IPS DF 6.9 (cell line): ENCODE data around the gene PTF1A.

Source experiments
- DNase-seq: peaks from one replicate; pipeline ENCODE4 v3.0.0-alpha.2; 2013; ENCODE audit warnings: low read depth, low spot score
- H3K27ac ChIP-seq: one replicate; pipeline ENCODE4 v1.5.1; 2013; ENCODE audit warnings: low read length, control low read depth
- H3K27me3 ChIP-seq: 2 replicates; pipeline ENCODE4 v1.6.1; 2013; ENCODE audit warnings: mild to moderate bottlenecking, low read length; ENCODE audit not compliant: control insufficient read depth, insufficient read depth
- H3K36me3 ChIP-seq: 2 replicates; pipeline ENCODE4 v1.6.1; 2013; ENCODE audit warnings: low read length; ENCODE audit not compliant: control insufficient read depth, insufficient read depth
- H3K4me1 ChIP-seq: 2 replicates; pipeline ENCODE4 v1.6.1; 2013; ENCODE audit warnings: low read length; ENCODE audit not compliant: control insufficient read depth, insufficient read depth
- H3K4me3 ChIP-seq: 2 replicates; pipeline ENCODE4 v1.5.1; 2013; ENCODE audit warnings: mild to moderate bottlenecking, low read length
- H3K9me3 ChIP-seq: 2 replicates; pipeline ENCODE4 v1.6.1; 2013; ENCODE audit warnings: low read length, inconsistent platforms; ENCODE audit not compliant: control insufficient read depth, insufficient read depth
- WGBS: extraction: QIAGEN DNeasy Blood & Tissue Kit; methylation state at CpG from one replicate; pipeline ENCODE4 v1.1.7; 2013; ENCODE audit warnings: mixed read lengths, missing lambda C conversion rate; ENCODE audit not compliant: insufficient read length, insufficient coverage; 5-methylcytosine and 5-hydroxymethylcytosine counted together

The PTF1A gene

GRCh38 chr10:23187155-23187554 is 5.0 kb upstream of the PTF1A start:
- WGBS, result no CpG with 5 or more reads among the region's 1 CpG
- no peaks in the 10 kb centered on the region for H3K36me3 ChIP-seq
- H3K27me3 ChIP-seq, result peaks cover 56% of the 10 kb centered on the region
- H3K4me3 ChIP-seq, result no peak overlapping the region
- no peak for DNase-seq
- no peaks in the 10 kb centered on the region for H3K9me3 ChIP-seq
- H3K27ac ChIP-seq, result no peak overlapping the region
- 0 out of 2 replicates have a peak, but pooled peaks cover 5% of the 10 kb centered on the region for H3K4me1 ChIP-seq

- Histone ChIP-seq H3K27me3 (peaks cover 62% of the 10 kb centered on the region), H3K9me3 (no peaks in the 10 kb centered on the region), H3K36me3 (no peaks in the 10 kb centered on the region), H3K4me3 (no peak overlapping the region), H3K4me1 (peaks cover 5% of the 10 kb centered on the region; the same call in 1 of the 2 replicates), H3K27ac (no peak overlapping the region)
- no CpG with 5 or more reads among the region's 5 CpGs for WGBS
- DNase-seq, result no peak
Measured at GRCh38 chr10:23189024-23189423, 3.1 kb upstream of the PTF1A start.

GRCh38 chr10:23190872-23191763 is 994 bp upstream of the PTF1A start:
- peaks cover 7% of the 10 kb centered on the region; the same call in 1 of the 2 replicates for H3K4me1 ChIP-seq
- no peak overlapping the region for H3K27ac ChIP-seq
- no peak overlapping the region; the same call in 1 of the 2 replicates for H3K4me3 ChIP-seq
- no peaks in the 10 kb centered on the region for H3K9me3 ChIP-seq
- peaks cover 81% of the 10 kb centered on the region for H3K27me3 ChIP-seq
- no peaks in the 10 kb centered on the region for H3K36me3 ChIP-seq
- WGBS, result no CpG with 5 or more reads among the region's 36 CpGs
- no peak for DNase-seq

GRCh38 chr10:23192712-23193434 is 761 bp downstream of the PTF1A start:
- peak overlapping the region; percentile 13; the same call in 1 of the 2 replicates for H3K4me3 ChIP-seq
- no CpG with 5 or more reads among the region's 100 CpGs for WGBS
- peaks cover 88% of the 10 kb centered on the region for H3K27me3 ChIP-seq
- H3K36me3 ChIP-seq, result no peaks in the 10 kb centered on the region
- peaks cover 5% of the 10 kb centered on the region; the same call in 1 of the 2 replicates for H3K4me1 ChIP-seq
- no peaks in the 10 kb centered on the region for H3K9me3 ChIP-seq
- DNase-seq, result no peak
- no peak overlapping the region for H3K27ac ChIP-seq

- Histone ChIP-seq H3K27me3 (peaks cover 88% of the 10 kb centered on the region), H3K4me1 (peaks cover 5% of the 10 kb centered on the region; the same call in 1 of the 2 replicates), H3K4me3 (no peak overlapping the region), H3K36me3 (no peaks in the 10 kb centered on the region), H3K27ac (no peak overlapping the region), H3K9me3 (no peaks in the 10 kb centered on the region)
- DNase-seq, result no peak
- WGBS, result no CpG with 5 or more reads among the region's 19 CpGs
Measured at GRCh38 chr10:23193435-23194074, 1.4 kb downstream of the PTF1A start.

- WGBS, result no CpG with 5 or more reads among the region's 13 CpGs
- no peak for DNase-seq
- peaks cover 5% of the 10 kb centered on the region; the same call in 1 of the 2 replicates for H3K4me1 ChIP-seq
- no peaks in the 10 kb centered on the region for H3K36me3 ChIP-seq
- H3K27me3 ChIP-seq, result peaks cover 86% of the 10 kb centered on the region
- no peaks in the 10 kb centered on the region for H3K9me3 ChIP-seq
- H3K4me3 ChIP-seq, result peak overlapping the region; percentile 18; the same call in 1 of the 2 replicates
- H3K27ac ChIP-seq, result no peak overlapping the region
Measured at GRCh38 chr10:23194471-23194965, 2.4 kb downstream of the PTF1A start.

- Histone ChIP-seq H3K4me3 (peak overlapping the region; percentile 18; the same call in 1 of the 2 replicates), H3K27ac (no peak overlapping the region), H3K9me3 (no peaks in the 10 kb centered on the region), H3K27me3 (peaks cover 87% of the 10 kb centered on the region), H3K36me3 (no peaks in the 10 kb centered on the region), H3K4me1 (peaks cover 5% of the 10 kb centered on the region; the same call in 1 of the 2 replicates)
- WGBS, result no CpG with 5 or more reads among the region's 70 CpGs
- DNase-seq, result no peak
Measured at GRCh38 chr10:23194966-23195845, 3.1 kb downstream of the PTF1A start.

- H3K27me3 ChIP-seq, result peaks cover 87% of the 10 kb centered on the region
- no peak overlapping the region for H3K4me3 ChIP-seq
- DNase-seq, result no peak
Measured at GRCh38 chr10:23195846-23196600, 3.9 kb downstream of the PTF1A start.

GRCh38 chr10:23196915-23197314 is 4.8 kb downstream of the PTF1A start:
- Histone ChIP-seq H3K4me1 (peaks cover 2% of the 10 kb centered on the region; the same call in 1 of the 2 replicates), H3K27me3 (peaks cover 86% of the 10 kb centered on the region), H3K36me3 (no peaks in the 10 kb centered on the region), H3K9me3 (no peaks in the 10 kb centered on the region), H3K27ac (no peak overlapping the region), H3K4me3 (no peak overlapping the region)
- no peak for DNase-seq
- WGBS, result no CpG with 5 or more reads among the region's 3 CpGs

More at GRCh38 chr10:23195846-23196600, 3.9 kb downstream of the PTF1A start:
- H3K27ac ChIP-seq, result no peak overlapping the region
- no peaks in the 10 kb centered on the region for H3K9me3 ChIP-seq
- no CpG with 5 or more reads among the region's 13 CpGs for WGBS
- H3K4me1 ChIP-seq, result peaks cover 5% of the 10 kb centered on the region; the same call in 1 of the 2 replicates
- H3K36me3 ChIP-seq, result no peaks in the 10 kb centered on the region
